A549 treated with AZD9567 at 1 μM for 4 hours (cell line): Measurements from ENCODE around the gene SLC7A11. TPM values are rescaled to one million over a fixed set of nuclear protein-coding genes. Genes with fewer than 3 reads are reported as not detected.

Experiments
- total RNA-seq: library from RNA; stranded (reverse); fragments of 200-300 nt; extraction: Qiagen RNA extraction; gene quantifications from 5 replicates; pipeline ENCODE4 v1.2.3, GENCODE V29; 2022; ENCODE audit not compliant: insufficient read depth

The SLC7A11 gene
- total RNA-seq: 16.7 to 24.4 TPM (median 19.7 TPM) in 5 replicates

DNA sequence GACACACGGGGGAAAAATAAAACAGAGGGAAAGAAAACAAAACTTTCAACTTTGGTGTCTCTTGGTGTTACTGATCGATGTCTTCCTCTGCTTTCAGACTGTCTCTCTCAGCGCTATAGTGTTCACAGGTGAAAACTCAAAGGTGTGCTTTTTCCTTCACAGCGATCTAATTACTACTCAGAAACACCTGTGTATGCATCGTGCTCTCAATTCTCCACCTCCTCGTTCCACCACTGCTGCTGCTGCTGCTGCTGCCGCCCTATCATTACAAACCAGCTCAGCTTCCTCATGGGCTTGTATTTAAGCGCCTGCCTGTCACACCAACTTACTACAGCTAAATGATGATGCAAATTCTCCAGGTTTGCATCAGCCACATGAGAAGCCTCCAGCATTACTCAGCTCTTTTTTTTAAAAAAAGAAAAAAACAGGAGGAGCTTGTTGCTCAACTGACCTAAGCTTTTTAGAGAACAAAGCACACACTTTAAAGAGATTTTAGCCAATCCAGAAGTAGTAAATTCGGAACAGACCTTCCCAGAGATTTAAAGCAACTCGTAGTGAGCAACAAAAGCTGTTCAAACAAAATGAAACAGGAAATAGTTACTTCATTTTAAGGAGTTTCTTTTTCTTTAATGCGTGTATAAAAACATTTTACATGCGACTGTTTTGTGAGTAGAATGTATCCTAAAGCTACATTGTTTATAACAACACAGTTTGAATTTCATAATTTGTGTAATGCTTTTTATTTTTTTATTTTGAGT lies at the start of gene SLC7A11:
SLC7A11 (minus strand) TSS at position 274 of the 758 bp plus-strand sequence. CDS start 280 bp downstream, outside the sequence.

